GM18502 (cell line): ENCODE measurements around the gene NHLRC4.

Source experiments
- ATAC-seq: cut with Tn5 transposase; IDR thresholded peaks from one replicate; pipeline ENCODE4 v1.9.1; 2021; ENCODE audit warnings: mild to moderate bottlenecking; ENCODE audit not compliant: unreplicated experiment, poor library complexity

NHLRC4 gene, protein sequence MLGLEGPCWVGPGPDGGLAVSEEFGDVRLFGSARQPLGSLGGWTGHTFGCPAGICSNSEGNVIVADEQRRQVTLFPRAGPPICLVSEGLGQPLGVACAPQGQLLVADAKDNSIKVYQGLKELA

DNA sequence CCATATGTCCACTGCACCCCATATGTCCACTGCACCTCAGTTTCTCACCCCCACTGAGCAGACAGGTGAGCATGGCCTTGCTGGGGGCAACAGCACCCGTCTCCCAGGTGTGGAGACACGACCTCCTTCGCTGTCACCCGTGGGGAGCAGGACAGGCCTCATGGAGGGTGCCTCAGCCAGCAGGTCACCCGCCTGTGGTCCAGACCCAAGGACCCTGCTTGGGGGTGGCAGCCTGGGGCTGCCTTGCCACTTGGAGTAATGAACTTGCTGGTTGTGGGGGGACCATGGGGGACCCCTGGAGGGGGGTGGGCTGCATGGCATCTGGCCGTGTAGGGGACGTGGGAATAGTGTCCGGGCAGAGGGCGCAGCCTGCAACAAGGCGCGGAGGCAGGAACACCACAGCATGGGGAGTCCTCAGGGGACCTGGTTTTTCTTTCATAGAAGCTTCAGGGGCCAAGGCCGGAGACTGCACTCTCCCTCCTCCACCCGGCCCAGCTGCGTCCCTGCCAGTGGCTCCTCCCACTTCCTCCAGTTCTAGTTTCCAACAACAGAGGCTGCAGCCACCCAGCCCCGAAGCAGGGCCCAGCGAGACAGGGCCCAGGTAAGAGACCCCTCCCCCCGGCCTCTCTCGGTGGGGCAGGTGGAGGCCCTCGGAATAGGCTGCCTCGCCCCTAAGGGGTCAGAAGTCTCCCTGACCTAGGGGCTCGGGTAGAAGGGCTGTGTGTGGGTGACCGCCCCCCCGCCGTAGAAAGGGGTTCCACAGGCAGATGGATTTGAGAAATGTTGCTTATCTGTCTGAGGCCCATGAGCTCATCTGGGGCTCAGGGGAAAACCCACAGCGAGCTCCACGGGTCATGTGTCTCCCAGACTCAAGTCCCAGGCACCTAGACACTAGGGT lies at the start of gene NHLRC4:
TSS of gene NHLRC4 (plus strand) at position 531 of the 898 bp plus-strand sequence. CDS start 1,043 bp downstream, outside the sequence.
- peak; percentile 58 for ATAC-seq

DNA sequence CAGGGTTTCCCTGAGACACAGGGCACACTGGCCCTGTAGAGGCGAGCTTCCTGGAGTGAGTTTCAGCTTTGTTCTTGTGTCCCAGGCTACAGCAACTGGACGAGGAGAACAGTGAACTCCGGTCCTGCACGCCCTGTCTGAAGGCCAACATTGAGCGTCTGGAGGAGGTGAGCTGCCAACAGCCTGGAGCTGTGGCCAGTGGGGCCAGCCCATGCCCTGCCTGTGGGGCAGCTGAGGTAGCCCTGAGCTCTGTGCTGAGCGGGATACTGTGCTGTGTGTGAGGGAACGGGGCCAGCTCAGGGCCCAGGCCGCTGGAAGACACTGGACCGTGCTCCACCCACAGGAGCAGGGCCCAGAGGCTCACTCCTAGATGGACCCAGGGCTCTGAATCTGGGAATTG lies 47.9 kb upstream of the NHLRC4 start:
- ATAC-seq = no peak

DNA sequence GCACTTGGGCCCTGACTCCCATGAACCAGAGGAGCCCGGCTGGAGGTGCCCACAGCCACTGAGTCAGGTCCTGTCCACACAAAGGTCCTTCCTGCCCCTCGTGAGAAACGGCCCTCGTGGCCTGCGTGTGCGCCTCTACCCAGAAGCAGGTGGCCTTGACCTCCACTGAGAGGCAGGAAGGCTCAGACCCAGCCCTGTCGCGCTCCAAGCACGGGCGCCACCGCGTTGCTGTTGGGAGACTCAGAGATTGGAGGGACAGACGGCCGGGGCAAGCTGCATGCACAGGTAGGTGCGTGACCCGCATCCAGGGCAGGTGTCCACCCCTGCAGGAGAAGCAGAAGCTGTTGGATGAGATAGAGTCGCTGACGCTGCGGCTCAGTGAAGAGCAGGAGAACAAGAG lies 47.4 kb upstream of the NHLRC4 start:
- ATAC-seq = no peak

GRCh38 chr16:519841-520687 lies 46.7 kb upstream of the NHLRC4 start:
- ATAC-seq = no peak

- no peak for ATAC-seq
Observed at GRCh38 chr16:520847-521246, 46.0 kb upstream of the NHLRC4 start.

DNA sequence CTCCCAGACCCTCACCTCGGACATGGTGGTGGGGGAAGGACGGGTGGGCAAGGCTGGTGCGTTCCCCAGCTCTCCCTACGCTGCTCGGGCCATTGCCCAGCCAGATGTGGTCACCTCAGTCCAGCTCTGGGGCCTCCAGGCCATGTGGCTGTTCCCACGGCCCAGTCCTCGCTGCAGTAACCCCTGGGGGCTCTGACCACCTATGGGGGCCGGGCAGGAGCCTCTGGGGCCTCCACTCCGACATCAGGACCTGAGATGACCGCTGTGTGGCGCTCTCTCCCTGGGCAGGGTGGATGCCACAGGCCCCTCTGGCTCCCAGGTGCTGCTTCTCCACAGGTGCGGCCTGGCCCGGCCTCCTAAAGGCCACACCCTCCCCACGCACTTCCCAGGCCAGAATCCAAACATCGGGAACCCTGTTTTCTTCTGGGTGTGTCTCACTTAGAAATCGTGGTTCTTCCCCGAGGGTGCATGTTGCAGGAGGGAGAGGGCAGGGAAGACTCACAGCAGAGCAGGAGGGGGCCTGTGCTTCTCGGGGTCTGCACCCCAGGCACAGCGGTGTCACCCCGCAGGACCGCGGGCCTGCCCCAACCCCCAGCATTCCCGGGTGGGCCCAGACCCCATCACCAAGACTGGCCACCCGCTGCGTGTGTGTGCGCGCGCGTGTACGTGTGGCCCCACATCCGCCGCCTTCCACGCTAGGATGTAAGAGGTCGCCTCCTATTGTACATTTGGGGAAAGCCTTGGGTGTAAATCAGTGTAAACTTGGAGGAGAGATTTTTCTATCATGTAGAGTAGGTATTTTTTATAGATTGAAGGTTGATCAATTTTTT lies 45.2 kb upstream of the NHLRC4 start:
- no peak for ATAC-seq

DNA sequence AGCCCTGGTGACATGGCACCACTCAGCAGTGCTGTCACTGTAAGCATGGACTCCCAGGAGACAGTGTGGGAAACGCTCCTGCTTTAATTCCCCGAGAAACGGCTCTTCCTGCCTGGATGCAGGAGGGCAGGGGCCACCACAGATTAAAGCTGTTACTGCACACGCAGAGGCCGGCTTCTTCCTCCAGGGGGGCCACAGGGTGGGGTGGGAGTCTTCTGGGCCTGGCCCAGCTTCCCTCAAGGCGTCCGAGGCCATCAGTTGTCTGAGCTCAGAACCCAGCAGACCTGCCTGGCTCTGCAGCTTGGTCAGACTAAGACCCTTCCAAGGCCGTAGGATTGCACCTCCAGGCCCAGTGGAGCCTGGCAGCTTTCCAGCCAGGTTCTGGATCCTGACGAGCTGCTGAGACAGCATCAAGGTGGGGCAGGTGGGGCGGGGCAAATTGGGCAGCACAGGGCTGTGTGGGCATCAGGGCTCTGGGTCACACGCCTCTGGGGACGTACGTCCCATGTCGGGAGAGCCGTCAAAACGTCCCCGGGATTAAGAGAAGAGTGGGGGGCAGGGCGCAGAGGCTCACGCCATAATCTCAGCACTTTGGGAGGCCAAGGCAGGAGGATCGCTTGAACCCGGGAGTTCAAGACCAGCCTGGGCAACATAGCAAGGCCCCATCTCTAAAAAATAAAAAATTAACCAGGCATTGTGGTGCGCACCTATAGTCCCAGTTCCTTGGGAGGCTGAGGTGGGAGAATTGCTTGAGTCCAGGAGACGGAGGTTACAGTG lies 44.3 kb upstream of the NHLRC4 start:
- ATAC-seq = no peak

- ATAC-seq = no peak
Observed at GRCh38 chr16:523097-523741, 43.6 kb upstream of the NHLRC4 start.

DNA sequence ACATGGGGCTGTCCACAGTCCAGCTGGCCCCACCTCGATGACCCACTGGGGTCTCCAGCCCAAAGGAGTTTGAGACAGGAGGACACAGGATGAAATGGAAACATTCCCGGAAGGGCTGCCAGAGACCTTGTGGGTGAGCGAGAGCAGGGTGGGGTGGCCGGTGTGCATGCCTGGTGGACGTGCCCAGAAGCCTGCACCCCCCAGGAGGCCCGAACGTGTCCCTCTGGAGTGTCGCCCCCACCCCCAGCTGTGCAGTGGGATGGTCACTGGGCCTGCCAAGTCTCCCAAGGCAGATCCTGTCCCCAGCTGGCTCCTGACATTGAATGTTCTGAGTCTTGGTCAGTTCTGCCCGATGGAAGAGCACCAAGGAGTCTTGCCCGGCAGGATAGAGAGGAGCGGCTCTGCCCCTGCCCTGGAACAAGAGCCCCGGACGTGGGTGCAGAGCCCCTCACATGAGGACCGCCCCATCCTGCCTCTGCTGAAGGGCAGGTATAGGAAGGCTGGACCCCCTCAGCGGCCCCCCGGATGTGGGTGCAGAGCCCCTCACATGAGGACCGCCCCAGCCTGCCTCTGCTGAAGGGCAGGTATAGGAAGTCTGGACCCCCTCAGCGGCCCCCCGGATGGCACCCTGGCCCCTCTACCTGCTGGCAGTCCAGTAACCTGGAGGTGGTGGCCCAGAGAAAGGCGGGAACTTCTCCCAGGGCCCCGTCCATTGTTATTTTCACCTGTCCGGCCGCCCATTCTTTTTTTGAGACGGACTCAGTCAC lies 42.3 kb upstream of the NHLRC4 start:
- no peak for ATAC-seq

DNA sequence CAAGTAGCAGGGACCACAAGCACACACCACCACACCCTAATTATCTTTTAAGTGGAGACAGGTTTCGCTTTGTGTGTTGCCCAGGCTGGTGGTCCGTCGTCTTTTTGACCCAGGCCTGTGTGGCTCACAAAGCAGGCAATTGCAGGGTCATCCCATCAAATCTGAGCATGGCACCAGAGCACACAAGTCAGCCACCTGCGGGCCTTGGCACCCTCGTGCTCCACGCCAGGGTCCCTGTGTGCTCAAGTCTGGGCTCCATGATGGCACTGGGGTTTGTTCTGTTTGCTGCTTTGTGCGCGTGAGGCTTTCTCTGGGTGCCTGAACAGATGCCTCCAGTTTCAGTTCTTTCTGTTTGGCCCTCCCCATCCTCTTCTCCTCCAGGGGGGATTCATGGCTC lies 41.7 kb upstream of the NHLRC4 start:
- no peak for ATAC-seq

DNA sequence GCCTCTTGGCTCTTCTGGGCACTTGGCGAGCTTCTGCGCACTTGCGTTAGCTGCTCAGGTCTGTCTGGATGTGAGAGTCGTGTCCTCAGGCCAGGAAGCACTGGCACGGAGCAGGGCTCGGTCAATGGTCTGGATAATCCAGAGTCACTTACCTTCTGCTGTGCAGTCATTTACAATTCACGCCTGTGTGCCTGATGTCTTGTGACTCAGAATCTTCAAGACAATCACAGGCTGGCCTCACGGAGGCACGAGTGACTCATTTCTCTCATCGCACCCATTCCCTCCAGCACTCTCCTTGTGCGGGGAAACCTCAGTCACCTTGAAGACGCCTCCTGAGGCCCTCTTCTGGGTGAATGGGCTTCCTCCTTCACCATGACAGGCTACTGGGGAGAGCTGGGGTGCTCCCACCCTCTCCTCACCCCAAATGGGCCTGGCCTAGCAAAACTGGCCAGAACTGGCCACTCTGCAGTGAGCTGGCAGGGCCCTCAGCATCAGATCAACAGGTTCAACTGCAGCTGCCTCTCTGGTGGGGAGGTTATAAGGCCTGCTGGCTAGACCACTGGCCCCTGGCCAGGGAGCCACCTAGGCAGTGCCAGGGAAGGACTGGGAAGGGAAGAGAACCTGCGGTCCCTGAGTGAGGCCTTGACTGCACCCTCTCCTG lies 41.2 kb upstream of the NHLRC4 start:
- no peak for ATAC-seq

- no peak for ATAC-seq
Observed at GRCh38 chr16:526181-527014, 40.4 kb upstream of the NHLRC4 start.

GRCh38 chr16:527015-527903 lies 39.5 kb upstream of the NHLRC4 start, which contains the start of gene CAPN15:
Gene CAPN15 (plus strand): TSS chr16:527712. CDS start chr16:546839, 19,127 bp downstream.
- peak; percentile 70 for ATAC-seq

DNA sequence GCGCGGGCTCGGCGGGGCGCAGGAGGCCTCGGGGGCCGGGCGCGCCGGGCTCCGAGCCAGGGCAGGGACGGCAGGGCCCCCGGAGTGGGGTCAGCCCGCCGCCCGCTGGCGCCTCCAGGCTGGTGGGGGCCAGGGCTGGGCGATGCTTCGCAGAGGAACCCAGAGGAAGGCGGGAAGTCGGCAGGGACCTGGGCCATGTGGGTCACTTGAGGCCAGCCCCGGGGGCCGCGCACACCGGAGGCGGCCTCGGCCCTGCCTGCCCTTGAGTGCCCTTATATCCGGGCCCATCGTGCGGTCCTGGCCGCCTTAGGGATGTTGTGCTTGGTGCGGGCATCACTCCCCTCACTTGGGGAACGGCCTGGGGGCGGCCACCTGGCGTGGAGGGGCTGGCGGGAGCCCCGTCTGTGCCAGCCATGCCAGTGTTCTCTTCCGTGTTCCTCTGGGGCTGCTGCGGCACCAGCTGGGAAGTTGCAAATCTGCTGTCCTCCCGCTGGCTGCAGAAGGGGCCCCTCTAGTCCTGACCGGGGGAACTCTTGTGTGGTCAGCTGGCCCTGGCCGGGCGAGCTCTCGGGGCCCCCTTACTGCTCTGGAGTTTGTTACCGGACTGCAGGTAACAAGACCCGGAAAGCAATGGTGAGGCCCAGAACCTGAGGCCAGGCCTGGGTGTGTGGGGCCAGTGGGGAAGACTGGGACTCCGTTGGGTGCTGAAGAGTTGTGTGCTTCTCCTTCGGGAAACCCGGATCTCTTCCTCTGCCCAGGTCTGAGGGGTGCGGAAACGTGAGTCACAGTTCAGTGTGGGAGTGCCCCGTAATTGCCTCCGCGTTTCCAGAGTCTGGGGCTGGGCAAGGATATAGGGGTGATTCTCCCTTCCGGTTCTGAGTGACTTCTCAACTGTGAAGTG lies 38.4 kb upstream of the NHLRC4 start:
- ATAC-seq = peak; percentile 11
